Thoracic aorta (tissue), 2 donors: ENCODE data around the gene INO80E. TPM values are rescaled to one million over a fixed set of nuclear protein-coding genes. Genes with fewer than 3 reads are reported as not detected.
"Not testable (repeated sequence)": the region's sequence is repeated elsewhere in the genome, so short reads cannot be mapped to it uniquely, and the experiment has no call there.

Experiments
- ATAC-seq: fragments of 150-250 bp; one replicate; pipeline ENCODE4 v1.8.0; 2017; ENCODE audit warnings: low read depth; ENCODE audit not compliant: insufficient number of reproducible peaks, low FRiP score
- DNase-seq: peaks from one replicate; pipeline ENCODE4 v3.0.0-alpha.2; 2020; ENCODE audit warnings: low spot score
- H3K27ac ChIP-seq, 2 donors: fragments of 200-600 bp; sonication (generic); 1 replicate in 1 of 2; 2 replicates in 1 of 2; pipeline ENCODE4 v1.5.1; 2016; ENCODE audit warnings: mild to moderate bottlenecking in 2 of 2, moderate library complexity in 2 of 2
- H3K27me3 ChIP-seq: fragments of 200-600 bp; sonication (generic); replicated peaks from 2 replicates; pipeline ENCODE4 v1.6.0; 2016; ENCODE audit warnings: mild to moderate bottlenecking; ENCODE audit not compliant: insufficient read depth
- H3K36me3 ChIP-seq: fragments of 200-600 bp; sonication (generic); one replicate; pipeline ENCODE4 v1.5.1; 2016
- H3K4me1 ChIP-seq, 2 donors: fragments of 200-600 bp; sonication (generic); 1 replicate in 1 of 2; 2 replicates in 1 of 2; pipeline versions ENCODE4 v1.5.1 to v1.6.0; 2016; ENCODE audit warnings: low read depth in 2 of 2, mild to moderate bottlenecking in 1 of 2; ENCODE audit not compliant: control insufficient read depth in 1 of 2
- H3K4me3 ChIP-seq: fragments of 200-600 bp; sonication (generic); 2 replicates; pipeline ENCODE4 v1.5.1; 2016; ENCODE audit warnings: mild to moderate bottlenecking
- H3K9me3 ChIP-seq: fragments of 200-600 bp; sonication (generic); 2 replicates; pipeline ENCODE4 v1.5.1; 2016
- total RNA-seq, 2 donors: library from RNA; depleted of rRNA; stranded (reverse); fragments of >200 nt; gene quantifications; one replicate each; pipeline versions ENCODE4 v1.1.0 to v1.2.3, GENCODE V29; 2016
- TF ChIP-seq, protein P1 (sequence below): fragments of 200-600 bp; sonication (generic); IDR thresholded peaks from one replicate; pipeline ENCODE4 v1.5.1; 2019; ENCODE audit warnings: antibody characterized with exemption

Gene INO80E
- total RNA-seq, 2 donors from 2014 or later = 67.4 to 81.8 TPM

- H3K36me3 ChIP-seq = no peaks in the 10 kb centered on the region
- TF ChIP-seq, protein P1, sequence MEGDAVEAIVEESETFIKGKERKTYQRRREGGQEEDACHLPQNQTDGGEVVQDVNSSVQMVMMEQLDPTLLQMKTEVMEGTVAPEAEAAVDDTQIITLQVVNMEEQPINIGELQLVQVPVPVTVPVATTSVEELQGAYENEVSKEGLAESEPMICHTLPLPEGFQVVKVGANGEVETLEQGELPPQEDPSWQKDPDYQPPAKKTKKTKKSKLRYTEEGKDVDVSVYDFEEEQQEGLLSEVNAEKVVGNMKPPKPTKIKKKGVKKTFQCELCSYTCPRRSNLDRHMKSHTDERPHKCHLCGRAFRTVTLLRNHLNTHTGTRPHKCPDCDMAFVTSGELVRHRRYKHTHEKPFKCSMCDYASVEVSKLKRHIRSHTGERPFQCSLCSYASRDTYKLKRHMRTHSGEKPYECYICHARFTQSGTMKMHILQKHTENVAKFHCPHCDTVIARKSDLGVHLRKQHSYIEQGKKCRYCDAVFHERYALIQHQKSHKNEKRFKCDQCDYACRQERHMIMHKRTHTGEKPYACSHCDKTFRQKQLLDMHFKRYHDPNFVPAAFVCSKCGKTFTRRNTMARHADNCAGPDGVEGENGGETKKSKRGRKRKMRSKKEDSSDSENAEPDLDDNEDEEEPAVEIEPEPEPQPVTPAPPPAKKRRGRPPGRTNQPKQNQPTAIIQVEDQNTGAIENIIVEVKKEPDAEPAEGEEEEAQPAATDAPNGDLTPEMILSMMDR = no peak
- no peak overlapping the region for H3K4me3 ChIP-seq
- ATAC-seq = no peak
- H3K27ac ChIP-seq = no peak overlapping the region
- no peak for DNase-seq
- H3K27me3 ChIP-seq = peaks cover 3% of the 10 kb centered on the region
- H3K4me1 ChIP-seq = peaks cover 2 to 14% of the 10 kb centered on the region in 2 donors
- no peaks in the 10 kb centered on the region for H3K9me3 ChIP-seq
These were observed 20.7 kb downstream of the INO80E start for GRCh38 chr16:30016555-30017276.

GRCh38 chr16:30017277-30017656 lies 21.2 kb downstream of the INO80E start:
- Histone ChIP-seq H3K4me1 (peaks cover 2 to 11% of the 10 kb centered on the region in 2 donors), H3K9me3 (no peaks in the 10 kb centered on the region), H3K27me3 (no peaks in the 10 kb centered on the region), H3K4me3 (no peak overlapping the region), H3K36me3 (no peaks in the 10 kb centered on the region), H3K27ac (no peak overlapping the region)
- DNase-seq = no peak
- no peak for ATAC-seq
- TF ChIP-seq, protein P1 = no peak

DNA sequence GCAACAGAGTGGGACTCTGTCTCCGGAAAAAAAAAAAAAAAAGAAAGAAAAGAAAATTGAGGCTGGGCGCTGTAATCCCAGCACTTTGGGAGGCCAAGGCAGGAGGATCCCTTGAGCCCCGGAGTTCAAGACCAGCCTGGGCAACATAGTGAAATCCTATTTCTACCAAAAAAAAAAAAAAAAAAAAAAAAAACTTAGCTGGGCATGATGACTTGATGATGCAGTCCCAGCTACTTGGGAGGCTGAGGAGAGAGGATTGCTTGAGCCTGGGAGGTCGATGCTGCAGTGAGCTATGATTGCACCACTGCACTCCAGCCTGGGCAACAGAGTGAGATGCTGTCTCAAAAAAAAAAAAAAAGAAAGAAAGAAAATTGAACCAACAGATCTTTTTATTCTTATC lies 21.9 kb downstream of the INO80E start:
- not testable (repeated sequence) for H3K4me3 ChIP-seq, ATAC-seq, DNase-seq, H3K27me3 ChIP-seq, H3K27ac ChIP-seq, H3K9me3 ChIP-seq, H3K36me3 ChIP-seq
- H3K4me1 ChIP-seq = peaks cover 2 to 10% of the 10 kb centered on the region in 2 donors

- TF ChIP-seq, protein P1 = no peak
- Histone ChIP-seq H3K27me3 (no peaks in the 10 kb centered on the region), H3K9me3 (no peaks in the 10 kb centered on the region), H3K27ac (no peak overlapping the region), H3K4me3 (no peak overlapping the region), H3K4me1 (peaks cover 2 to 10% of the 10 kb centered on the region in 2 donors), H3K36me3 (no peaks in the 10 kb centered on the region)
- DNase-seq (no peak), ATAC-seq (no peak)
These were observed 22.7 kb downstream of the INO80E start for GRCh38 chr16:30018731-30019158.

- no peaks in the 10 kb centered on the region for H3K36me3 ChIP-seq
- H3K4me1 ChIP-seq = peaks cover 2 to 10% of the 10 kb centered on the region in 2 donors
- no peaks in the 10 kb centered on the region for H3K9me3 ChIP-seq
- H3K4me3 ChIP-seq = no peak within 1 kb of the TSS
- H3K27me3 ChIP-seq = no peaks in the 10 kb centered on the region
- H3K27ac ChIP-seq = no peak within 1 kb of the TSS
- DNase-seq (no peak), ATAC-seq (no peak)
- TF ChIP-seq, protein P1 = no peak
These were observed 26.8 kb downstream of the INO80E start, which contains the start of gene C16orf92 for GRCh38 chr16:30022887-30023286. Gene C16orf92, plus strand, starts transcription at chr16:30023198. Its CDS starts 143 bp downstream, at chr16:30023341.
